Endothelial cell of umbilical vein (primary cell): Measurements from ENCODE around the gene CFAP45. TPM values are rescaled to one million over a fixed set of nuclear protein-coding genes. Genes with fewer than 3 reads are reported as not detected.

Experiments used
- BruUV-seq: library from RNA; stranded (reverse); fragments of 400-500 nt; replicated peaks from 2 replicates; lab custom pipeline; 2021; lab: Mats Ljungman, UMichigan
- CTCF ChIA-PET: fragments of 300-600, 350-600 bp; sonication (Branson Sonifier 250); formaldehyde crosslinking; loops from one replicate; lab custom pipeline; 2021; ENCODE audit warnings: antibody characterized with exemption, inconsistent platforms; lab: Charles Lee
- POLR2A ChIA-PET: fragments of 300-600, 350-600 bp; sonication (Branson Sonifier 250); formaldehyde crosslinking; loops from one replicate; lab custom pipeline; 2021; ENCODE audit warnings: antibody characterized with exemption, inconsistent platforms; lab: Charles Lee
- DNase-seq: peaks from one replicate; pipeline ENCODE4 v3.0.0-alpha.2; 2011; ENCODE audit warnings: low read depth, low spot score
- FAIRE-seq: peaks from 2 replicates; lab custom pipeline; 2011; peaks lifted over from hg19 to GRCh38; lab: Jason Lieb, UNC
- H2AFZ ChIP-seq: 2 replicates; pipeline ENCODE4 v1.6.0; 2012; ENCODE audit warnings: low read depth, low read length, control low read depth, inconsistent platforms
- H3K27ac ChIP-seq: 2 replicates; pipeline ENCODE4 v1.5.1; 2011; ENCODE audit warnings: low read depth, mild to moderate bottlenecking, control low read depth, low read length, moderate library complexity; ENCODE audit not compliant: insufficient read depth
- H3K27me3 ChIP-seq, 2 experiments: 2 replicates each; pipeline versions ENCODE4 v1.6.0 to v1.6.1; 2011; ENCODE audit warnings: low read length in 2 of 2, mixed read lengths in 1 of 2; ENCODE audit not compliant: control insufficient read depth in 2 of 2, insufficient read depth in 2 of 2
- H3K36me3 ChIP-seq, 2 experiments: 2 replicates in 1 of 2; 3 replicates in 1 of 2; pipeline ENCODE4 v1.5.1; 2011; ENCODE audit warnings: low read length in 2 of 2, mild to moderate bottlenecking in 1 of 2, moderate library complexity in 1 of 2; ENCODE audit not compliant: control insufficient read depth in 2 of 2, insufficient read depth in 2 of 2; ENCODE audit errors: extremely low read depth in 1 of 2
- H3K4me1 ChIP-seq: 3 replicates; pipeline ENCODE4 v1.5.1; 2011; ENCODE audit warnings: mild to moderate bottlenecking, low read length; ENCODE audit not compliant: control insufficient read depth, insufficient read depth; ENCODE audit errors: extremely low read depth
- H3K4me2 ChIP-seq: 2 replicates; pipeline ENCODE4 v1.6.1; 2011; ENCODE audit warnings: low read length, control low read depth, mixed read lengths; ENCODE audit not compliant: insufficient read depth
- H3K4me3 ChIP-seq, 3 experiments: fragments of 200-600 bp in 1 of 3; sonication (generic), shearing (Covaris generic) in 1 of 3; replicated peaks in 1 of 3; 2 replicates each; pipeline ENCODE4 v1.5.1; 2011 to 2016; ENCODE audit warnings: control low read depth in 3 of 3, low read length in 3 of 3, mild to moderate bottlenecking in 2 of 3, inconsistent platforms in 1 of 3, low read depth in 1 of 3, moderate library complexity in 1 of 3; ENCODE audit not compliant: insufficient read depth in 1 of 3
- H3K79me2 ChIP-seq: 2 replicates; pipeline ENCODE4 v1.6.0; 2012; ENCODE audit warnings: low read length, inconsistent platforms; ENCODE audit not compliant: control insufficient read depth, insufficient read depth
- H3K9ac ChIP-seq: replicated peaks from 2 replicates; pipeline ENCODE3; 2011; ENCODE audit warnings: low read length, control low read depth; ENCODE audit not compliant: insufficient read depth; ENCODE audit errors: extremely low read depth
- H3K9me1 ChIP-seq: replicated peaks from 3 replicates; pipeline ENCODE4 v1.6.0; 2011; ENCODE audit warnings: mild to moderate bottlenecking, low read length; ENCODE audit not compliant: control insufficient read depth, insufficient read depth; ENCODE audit errors: extremely low read depth
- H3K9me3 ChIP-seq: replicated peaks from 2 replicates; pipeline ENCODE4 v1.5.1; 2012; ENCODE audit warnings: low read length, inconsistent platforms; ENCODE audit not compliant: control insufficient read depth, insufficient read depth
- H4K20me1 ChIP-seq: replicated peaks from 2 replicates; pipeline ENCODE3; 2011; ENCODE audit warnings: mild to moderate bottlenecking, low read length; ENCODE audit not compliant: control insufficient read depth, insufficient read depth; ENCODE audit errors: extremely low read depth
- CTCF ChIP-seq, 2 donors: IDR thresholded peaks; 1 replicate in 1 of 2; 2 replicates in 1 of 2; pipeline ENCODE4 v1.5.1; 2011; ENCODE audit warnings: low read length in 2 of 2, mild to moderate bottlenecking in 2 of 2, moderate library complexity in 2 of 2, control low read depth in 1 of 2, inconsistent platforms in 1 of 2, low read depth in 1 of 2; ENCODE audit not compliant: insufficient read depth in 1 of 2; ENCODE audit errors: extremely low read depth in 1 of 2
- EZH2 ChIP-seq: IDR thresholded peaks from 2 replicates; pipeline ENCODE4 v1.6.1; 2012; ENCODE audit warnings: borderline replicate concordance, low read depth, mild to moderate bottlenecking, moderate library complexity, low read length, inconsistent platforms; ENCODE audit not compliant: severe bottlenecking
- FOS ChIP-seq: IDR thresholded peaks from 2 replicates; pipeline ENCODE4 v1.6.1; 2011; ENCODE audit warnings: mild to moderate bottlenecking, low read length, moderate library complexity, borderline replicate concordance; ENCODE audit not compliant: insufficient read depth
- GATA2 ChIP-seq: IDR thresholded peaks from 2 replicates; pipeline ENCODE4 v1.7.0; 2011; ENCODE audit warnings: low read depth, mild to moderate bottlenecking, moderate library complexity, mixed read lengths, low read length; ENCODE audit not compliant: insufficient read length, insufficient read depth
- JUN ChIP-seq: IDR thresholded peaks from 2 replicates; pipeline ENCODE4 v1.6.1; 2011; ENCODE audit warnings: borderline replicate concordance, low read depth; ENCODE audit not compliant: insufficient read length, insufficient read depth
- MAX ChIP-seq: IDR thresholded peaks from 2 replicates; pipeline ENCODE4 v1.6.1; 2011; ENCODE audit not compliant: insufficient read depth, insufficient read length
- MYC ChIP-seq: IDR thresholded peaks from one replicate; pipeline ENCODE4 v1.6.1; 2011; ENCODE audit warnings: mild to moderate bottlenecking, low read depth, low read length
- POLR2A ChIP-seq: IDR thresholded peaks from 2 replicates; pipeline ENCODE4 v1.6.1; 2012; ENCODE audit warnings: low read depth, mild to moderate bottlenecking, control low read depth, low read length
- POLR2AphosphoS5 ChIP-seq: IDR thresholded peaks from 2 replicates; pipeline ENCODE4 v1.6.1; 2012; ENCODE audit warnings: low read depth, mild to moderate bottlenecking, control low read depth, low read length, moderate library complexity; ENCODE audit not compliant: insufficient read depth
- dilution Hi-C: fragments of 300-500 bp; cut with MboI; formaldehyde crosslinking; loops from one replicate; pipeline ENCODE4 v1.15.0; 2019; ENCODE audit warnings: low sequenced_read_pairs; ENCODE audit not compliant: extremely low pct_ligation_motif_present
- intact Hi-C: fragments of 100-400 bp; cut with micrococcal nuclease; formaldehyde crosslinking; loops from one replicate; pipeline ENCODE4 v1.10.0; 2022
- polyA plus RNA-seq, 4 experiments: library from polyadenylated mRNA; depleted of rRNA in 3 of 4; stranded (reverse) in 3 of 4; unstranded in 1 of 4; fragments of >200 nt; gene quantifications; 2 replicates each; pipeline versions ENCODE4 v1.2.1 to v1.2.3, GENCODE V29; 2011 to 2012; ENCODE audit warnings: missing spikeins in 1 of 4
- total RNA-seq: library from RNA; stranded (reverse); gene quantifications from 2 replicates; pipeline ENCODE4 v1.2.3, GENCODE V29; 2021

Gene CFAP45
- total and polyA plus RNA-seq, 2 donors (not counting 3 experiments of a cell fraction or from before 2014, with no cell fraction given) = 0.25 to 2.5 TPM

- Histone ChIP-seq H3K9ac (no peak overlapping the region), H3K36me3 (no peaks in the 10 kb centered on the region), H2AFZ (no peak overlapping the region), H3K9me3 (no peaks in the 10 kb centered on the region), H3K4me2 (no peak overlapping the region), H3K27ac (no peak overlapping the region), H3K4me3 (no peak overlapping the region), H3K4me1 (no peaks in the 10 kb centered on the region), H3K27me3 (no peaks in the 10 kb centered on the region), H4K20me1 (no peaks in the 10 kb centered on the region), H3K9me1 (no peaks in the 10 kb centered on the region), H3K79me2 (no peaks in the 10 kb centered on the region)
- ChIA-PET POLR2A (no interaction called here), CTCF (interaction anchor here (1.0 to 3.8 kb wide), 2 partner anchors 67 to 85 kb away, joined by 3 to 14 read pairs; partner anchors contain the start of gene DUSP23)
- no peak for DNase-seq
- dilution Hi-C loops = no loop called here
- intact Hi-C loops = no loop called here
- FAIRE-seq = no peak
- BruUV-seq = no TSS peak
- TF ChIP-seq GATA2 (no peak), FOS (no peak), POLR2A (no peak), POLR2AphosphoS5 (no peak), MYC (no peak), EZH2 (no peak), CTCF (IDR thresholded peaks at IDR 0.05; ENCODE audit: extremely low read depth in 1 of 2, insufficient read depth in 1 of 2, low read depth in 1 of 2, low read length in 2 of 2) (no peak), JUN (no peak), MAX (no peak)
Measured at GRCh38 chr1:159866066-159866465, 33.9 kb downstream of the CFAP45 start.
